Colon (tissue), 2 donors: Measurements from ENCODE around the gene PLAAT5.
"Not testable (repeated sequence)": the region's sequence is repeated elsewhere in the genome, so short reads cannot be mapped to it uniquely, and the experiment has no call there.

Experiments
- FAIRE-seq: peaks from 2 replicates; lab custom pipeline; 2012; peaks lifted over from hg19 to GRCh38; lab: Jason Lieb, UNC
- donor health status: control.
- donor health status: control.

Gene PLAAT5

GRCh38 chr11:63490551-63491239 is at the start of gene PLAAT5:
TSS of gene PLAAT5 (minus strand) at chr11:63491167. CDS start at chr11:63491034, 133 bp downstream.
- FAIRE-seq, result no peak

- no peak for FAIRE-seq
Observed at GRCh38 chr11:63537293-63538101, 46.5 kb upstream of the PLAAT5 start.

GRCh38 chr11:63536669-63537292 is 45.8 kb upstream of the PLAAT5 start, which contains the start of gene PLAAT4:
TSS of gene PLAAT4 (plus strand) at chr11:63536808. CDS start at chr11:63536869, 61 bp downstream.
- no peak for FAIRE-seq

GRCh38 chr11:63535734-63536133 is 44.8 kb upstream of the PLAAT5 start:
- FAIRE-seq, result no peak

GRCh38 chr11:63534895-63535461 is 44.0 kb upstream of the PLAAT5 start:
- FAIRE-seq, result no peak

GRCh38 chr11:63534076-63534475 is 43.1 kb upstream of the PLAAT5 start:
- FAIRE-seq, result no peak

- no peak for FAIRE-seq
Observed at GRCh38 chr11:63532799-63533475, 42.0 kb upstream of the PLAAT5 start.

- no peak for FAIRE-seq
Observed at GRCh38 chr11:63532117-63532516, 41.1 kb upstream of the PLAAT5 start.

GRCh38 chr11:63531074-63531792 is 40.3 kb upstream of the PLAAT5 start:
- not testable (repeated sequence) for FAIRE-seq

GRCh38 chr11:63530021-63530420 is 39.1 kb upstream of the PLAAT5 start:
- FAIRE-seq, result no peak

GRCh38 chr11:63529373-63529772 is 38.4 kb upstream of the PLAAT5 start:
- not testable (repeated sequence) for FAIRE-seq

- FAIRE-seq, result not testable (repeated sequence)
Observed at GRCh38 chr11:63528729-63529278, 37.8 kb upstream of the PLAAT5 start.

GRCh38 chr11:63528156-63528555 is 37.2 kb upstream of the PLAAT5 start:
- FAIRE-seq, result not testable (repeated sequence)

- no peak for FAIRE-seq
Observed at GRCh38 chr11:63527667-63528066, 36.7 kb upstream of the PLAAT5 start.

- no peak for FAIRE-seq
Observed at GRCh38 chr11:63523151-63523550, 32.2 kb upstream of the PLAAT5 start.

GRCh38 chr11:63521896-63522295 is 30.9 kb upstream of the PLAAT5 start:
- no peak for FAIRE-seq

- FAIRE-seq, result no peak
Observed at GRCh38 chr11:63520606-63521170, 29.7 kb upstream of the PLAAT5 start.

GRCh38 chr11:63518548-63518947 is 27.6 kb upstream of the PLAAT5 start:
- FAIRE-seq, result no peak

- no peak for FAIRE-seq
Observed at GRCh38 chr11:63517156-63517555, 26.2 kb upstream of the PLAAT5 start.

- no peak for FAIRE-seq
Observed at GRCh38 chr11:63516109-63516508, 25.1 kb upstream of the PLAAT5 start.

- FAIRE-seq, result no peak
Observed at GRCh38 chr11:63512816-63513215, 21.8 kb upstream of the PLAAT5 start.
